HepG2 (cell line): ENCODE measurements around the gene BUD23. TPM values are rescaled to one million over a fixed set of nuclear protein-coding genes. Genes with fewer than 3 reads are reported as not detected.

Source experiments
- AKAP8 ChIP-seq: sonication (generic); formaldehyde crosslinking; IDR thresholded peaks from 2 replicates; pipeline ENCODE4 v1.5.1; 2020; ENCODE audit warnings: mild to moderate bottlenecking, missing genetic modification reagents
- BRD4 ChIP-seq: sonication (generic); formaldehyde crosslinking; IDR thresholded peaks from 2 replicates; pipeline ENCODE4 v1.4.0; 2020; ENCODE audit warnings: missing genetic modification reagents
- CBFB ChIP-seq: sonication (generic); formaldehyde crosslinking; IDR thresholded peaks from 2 replicates; pipeline ENCODE4 v1.4.0; 2020; ENCODE audit warnings: missing genetic modification reagents
- DPF2 ChIP-seq: sonication (generic); formaldehyde crosslinking; IDR thresholded peaks from 2 replicates; pipeline ENCODE4 v1.4.0; 2020; ENCODE audit warnings: mild to moderate bottlenecking, low read depth, missing genetic modification reagents, borderline replicate concordance
- KDM4B ChIP-seq: sonication (generic); formaldehyde crosslinking; IDR thresholded peaks from 2 replicates; pipeline ENCODE4 v1.4.0; 2020; ENCODE audit warnings: missing genetic modification reagents
- MIER3 ChIP-seq: IDR thresholded peaks from 2 replicates; pipeline ENCODE4 v1.6.1; 2016; ENCODE audit warnings: missing compliant biosample characterization, borderline replicate concordance
- NFKBIZ ChIP-seq: IDR thresholded peaks from 2 replicates; pipeline ENCODE4 v1.6.1; 2018; ENCODE audit warnings: missing genetic modification reagents, missing compliant biosample characterization
- SMYD3 ChIP-seq: sonication (generic); formaldehyde crosslinking; IDR thresholded peaks from 2 replicates; pipeline ENCODE4 v1.8.1; 2023; ENCODE audit warnings: mild to moderate bottlenecking, missing genetic modification reagents
- TBX3 ChIP-seq: fragments of 450-650 bp; IDR thresholded peaks from 2 replicates; pipeline ENCODE4 v1.6.1; 2017; ENCODE audit warnings: antibody characterized with exemption, mild to moderate bottlenecking, inconsistent platforms, borderline replicate concordance
- TFDP1 ChIP-seq: IDR thresholded peaks from 2 replicates; pipeline ENCODE4 v1.6.1; 2016; ENCODE audit warnings: missing compliant biosample characterization, missing genetic modification reagents, borderline replicate concordance
- ZFY ChIP-seq: sonication (generic); formaldehyde crosslinking; IDR thresholded peaks from 2 replicates; pipeline ENCODE4 v1.4.0; 2020; ENCODE audit warnings: missing genetic modification reagents
- ZMYM4 ChIP-seq: sonication (generic); formaldehyde crosslinking; IDR thresholded peaks from 2 replicates; pipeline ENCODE4 v1.8.1; 2023; ENCODE audit warnings: mild to moderate bottlenecking, missing genetic modification reagents
- ZNF17 ChIP-seq: sonication (generic); formaldehyde crosslinking; IDR thresholded peaks from 2 replicates; pipeline ENCODE4 v1.5.0; 2020; ENCODE audit warnings: mild to moderate bottlenecking, missing genetic modification reagents
- ZNF20 ChIP-seq: sonication (generic); formaldehyde crosslinking; IDR thresholded peaks from 2 replicates; pipeline ENCODE4 v1.4.0; 2020; ENCODE audit warnings: mild to moderate bottlenecking, moderate library complexity, missing genetic modification reagents
- ZNF232 ChIP-seq: sonication (generic); formaldehyde crosslinking; IDR thresholded peaks from 2 replicates; pipeline ENCODE4 v1.4.0; 2020; ENCODE audit warnings: missing genetic modification reagents, borderline replicate concordance
- ZNF260 ChIP-seq: sonication (generic); formaldehyde crosslinking; IDR thresholded peaks from 2 replicates; pipeline ENCODE4 v1.4.0; 2020; ENCODE audit warnings: missing genetic modification reagents, low read depth, mild to moderate bottlenecking, borderline replicate concordance
- ZNF282 ChIP-seq: fragments of 450-650 bp; IDR thresholded peaks from 2 replicates; pipeline ENCODE4 v1.6.1; 2018; ENCODE audit not compliant: partially characterized antibody
- ZNF350 ChIP-seq: sonication (generic); formaldehyde crosslinking; IDR thresholded peaks from 2 replicates; pipeline ENCODE4 v1.4.0; 2020; ENCODE audit warnings: mild to moderate bottlenecking, low read depth, missing genetic modification reagents, borderline replicate concordance
- ZNF788 ChIP-seq: sonication (generic); formaldehyde crosslinking; IDR thresholded peaks from 2 replicates; pipeline ENCODE4 v1.5.0; 2020; ENCODE audit warnings: mild to moderate bottlenecking, missing genetic modification reagents, borderline replicate concordance
- polyA plus RNA-seq, 8 experiments: library from polyadenylated mRNA; depleted of rRNA in 3 of 8; stranded (reverse) in 7 of 8; unstranded in 1 of 8; fragments of >200 nt; fragmentation: Illumina TruSeq in 4 of 8; extraction: Trizol in 4 of 8; gene quantifications; 2 replicates each; pipeline versions ENCODE4 v1.2.1 to v1.2.3, GENCODE V29; 2011 to 2016; ENCODE audit warnings: low read depth in 4 of 8, missing spikeins in 1 of 8, mixed read lengths in 1 of 8; ENCODE audit not compliant: insufficient read depth in 1 of 8
- total RNA-seq, 5 experiments: library from RNA; depleted of rRNA; stranded (reverse); fragments of >200 nt; fragmentation: Illumina TruSeq; extraction: Trizol; gene quantifications; 2 replicates each; pipeline ENCODE4 v1.2.3, GENCODE V29; 2016; ENCODE audit warnings: low read depth in 1 of 5
- TF ChIP-seq, protein P1 (sequence below): IDR thresholded peaks from 2 replicates; pipeline ENCODE4 v1.6.1; 2012; ENCODE audit warnings: low read depth, low read length, improper control_type of control experiment
- TF ChIP-seq, protein P2 (sequence below): sonication (generic); formaldehyde crosslinking; IDR thresholded peaks from 2 replicates; pipeline ENCODE4 v1.8.1; 2023; ENCODE audit warnings: mild to moderate bottlenecking, moderate library complexity, missing genetic modification reagents
- TF ChIP-seq, protein P3 (sequence below): IDR thresholded peaks from 2 replicates; pipeline ENCODE4 v1.6.1; 2018; ENCODE audit warnings: missing genetic modification reagents, mild to moderate bottlenecking, missing compliant biosample characterization
- TF ChIP-seq, protein P4 (sequence below): sonication (generic); formaldehyde crosslinking; IDR thresholded peaks from 2 replicates; pipeline ENCODE4 v1.8.1; 2023; ENCODE audit warnings: mild to moderate bottlenecking, inconsistent platforms, moderate library complexity, missing genetic modification reagents, borderline replicate concordance

The BUD23 gene
- total and polyA plus RNA-seq, 2 of the 13 experiments (the other 11 are each of a cell fraction or from before 2014, with no cell fraction given), result 47.5 to 54.5 TPM

DNA sequence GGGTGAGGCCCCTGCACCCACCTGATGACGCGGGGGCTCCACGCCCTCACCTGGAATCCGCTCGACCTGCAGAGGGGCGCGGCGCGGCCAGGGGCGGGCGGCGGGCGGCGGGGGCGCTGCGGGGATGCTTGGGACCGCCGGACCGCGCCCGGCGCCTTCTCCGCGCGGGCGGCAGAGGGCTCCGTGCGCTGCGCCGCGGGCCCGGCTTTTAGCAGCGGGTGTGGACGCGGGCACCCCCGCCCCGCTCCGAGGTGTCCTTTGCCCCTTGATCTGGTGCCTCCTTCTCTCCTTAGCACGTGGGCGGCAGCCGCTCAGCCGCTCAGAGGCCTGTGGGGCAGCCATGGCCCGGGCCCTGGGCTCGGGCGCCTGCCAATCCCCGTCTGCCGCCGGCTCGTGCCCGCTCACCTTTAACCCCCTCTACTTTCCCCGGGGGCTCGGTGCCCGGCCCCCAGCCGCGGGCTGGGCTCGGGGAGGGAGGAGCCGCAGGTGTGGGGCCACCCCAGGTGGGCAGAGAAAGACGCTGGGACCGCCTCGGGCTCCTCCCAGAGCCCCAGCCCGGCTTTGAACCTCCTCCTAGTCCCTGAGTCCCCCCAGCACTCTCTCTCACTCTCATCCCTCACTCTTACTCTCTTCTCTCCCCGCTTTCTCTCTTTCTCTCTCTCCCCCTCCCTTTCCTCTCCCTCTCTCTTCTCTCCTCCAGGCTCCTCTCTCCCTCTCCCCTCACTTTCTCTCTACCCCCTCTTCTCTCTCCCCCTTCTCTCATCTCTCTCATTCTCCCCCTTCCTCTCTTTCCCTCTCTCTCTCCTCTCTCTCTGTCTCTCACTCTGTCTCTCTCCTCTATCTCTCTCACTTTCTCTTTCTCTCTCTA is 35.4 kb upstream of the BUD23 start (continued):
- TF ChIP-seq, protein P1, sequence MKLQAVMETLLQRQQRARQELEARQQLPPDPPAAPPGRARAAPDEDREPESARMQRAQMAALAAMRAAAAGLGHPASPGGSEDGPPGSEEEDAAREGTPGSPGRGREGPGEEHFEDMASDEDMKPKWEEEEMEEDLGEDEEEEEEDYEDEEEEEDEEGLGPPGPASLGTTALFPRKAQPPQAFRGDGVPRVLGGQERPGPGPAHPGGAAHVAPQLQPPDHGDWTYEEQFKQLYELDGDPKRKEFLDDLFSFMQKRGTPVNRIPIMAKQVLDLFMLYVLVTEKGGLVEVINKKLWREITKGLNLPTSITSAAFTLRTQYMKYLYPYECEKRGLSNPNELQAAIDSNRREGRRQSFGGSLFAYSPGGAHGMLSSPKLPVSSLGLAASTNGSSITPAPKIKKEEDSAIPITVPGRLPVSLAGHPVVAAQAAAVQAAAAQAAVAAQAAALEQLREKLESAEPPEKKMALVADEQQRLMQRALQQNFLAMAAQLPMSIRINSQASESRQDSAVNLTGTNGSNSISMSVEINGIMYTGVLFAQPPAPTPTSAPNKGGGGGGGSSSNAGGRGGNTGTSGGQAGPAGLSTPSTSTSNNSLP, result no peak
- TF ChIP-seq, protein P2, sequence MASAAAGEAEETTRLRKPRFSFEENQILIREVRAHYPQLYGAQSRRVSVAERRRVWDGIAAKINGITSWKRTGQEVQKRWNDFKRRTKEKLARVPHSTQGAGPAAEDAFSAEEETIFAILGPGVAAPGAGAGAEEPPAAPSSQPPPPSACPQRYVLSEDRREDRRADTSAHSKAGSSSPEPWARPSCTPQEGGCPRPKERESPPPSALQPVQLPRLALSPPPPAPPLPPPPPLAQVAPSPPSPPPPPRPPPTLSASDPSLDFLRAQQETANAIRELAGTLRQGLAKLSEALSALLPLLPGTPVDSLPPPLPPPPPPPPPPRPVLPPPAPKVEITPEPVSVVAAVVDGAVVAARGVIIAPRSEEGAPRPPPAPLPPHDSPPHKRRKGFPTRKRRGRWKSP (CRISPR knock-in tag), result peak; percentile 92
- TF ChIP-seq TBX3, result no peak
- TF ChIP-seq SMYD3 (CRISPR knock-in tag), result no peak
- TF ChIP-seq ZNF17 (CRISPR knock-in tag), result no peak
- peak; percentile 80 for TF ChIP-seq BRD4 (CRISPR knock-in tag)
- TF ChIP-seq ZNF282, result no peak
- peak; percentile 82 for TF ChIP-seq TFDP1 (CRISPR knock-in tag)
- 0 out of 2 replicates have a peak, but pooled peaks have one; percentile 36 for TF ChIP-seq NFKBIZ (CRISPR knock-in tag)
- peak; percentile 78 for TF ChIP-seq ZFY (CRISPR knock-in tag)
- no peak for TF ChIP-seq ZNF350 (CRISPR knock-in tag)
- TF ChIP-seq ZNF20 (CRISPR knock-in tag), result no peak
- no peak for TF ChIP-seq ZNF260
- peak; percentile 83; the same call in 1 of the 2 replicates for TF ChIP-seq ZNF232
- peak; percentile 10; the same call in 1 of the 2 replicates for TF ChIP-seq DPF2
- no peak; the same call in 1 of the 2 replicates for TF ChIP-seq MIER3 (CRISPR knock-in tag)
- TF ChIP-seq AKAP8, result no peak
- peak; percentile 68; the same call in 1 of the 2 replicates for TF ChIP-seq KDM4B
- no peak for TF ChIP-seq ZMYM4 (CRISPR knock-in tag)
- peak; percentile 42; the same call in 1 of the 2 replicates for TF ChIP-seq ZNF788 (CRISPR knock-in tag)
- TF ChIP-seq, protein P3, sequence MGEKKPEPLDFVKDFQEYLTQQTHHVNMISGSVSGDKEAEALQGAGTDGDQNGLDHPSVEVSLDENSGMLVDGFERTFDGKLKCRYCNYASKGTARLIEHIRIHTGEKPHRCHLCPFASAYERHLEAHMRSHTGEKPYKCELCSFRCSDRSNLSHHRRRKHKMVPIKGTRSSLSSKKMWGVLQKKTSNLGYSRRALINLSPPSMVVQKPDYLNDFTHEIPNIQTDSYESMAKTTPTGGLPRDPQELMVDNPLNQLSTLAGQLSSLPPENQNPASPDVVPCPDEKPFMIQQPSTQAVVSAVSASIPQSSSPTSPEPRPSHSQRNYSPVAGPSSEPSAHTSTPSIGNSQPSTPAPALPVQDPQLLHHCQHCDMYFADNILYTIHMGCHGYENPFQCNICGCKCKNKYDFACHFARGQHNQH (CRISPR knock-in tag), result 0 out of 2 replicates have a peak, but pooled peaks have one; percentile 51
- TF ChIP-seq CBFB (CRISPR knock-in tag), result peak; percentile 29; the same call in 1 of the 2 replicates
- TF ChIP-seq, protein P4, sequence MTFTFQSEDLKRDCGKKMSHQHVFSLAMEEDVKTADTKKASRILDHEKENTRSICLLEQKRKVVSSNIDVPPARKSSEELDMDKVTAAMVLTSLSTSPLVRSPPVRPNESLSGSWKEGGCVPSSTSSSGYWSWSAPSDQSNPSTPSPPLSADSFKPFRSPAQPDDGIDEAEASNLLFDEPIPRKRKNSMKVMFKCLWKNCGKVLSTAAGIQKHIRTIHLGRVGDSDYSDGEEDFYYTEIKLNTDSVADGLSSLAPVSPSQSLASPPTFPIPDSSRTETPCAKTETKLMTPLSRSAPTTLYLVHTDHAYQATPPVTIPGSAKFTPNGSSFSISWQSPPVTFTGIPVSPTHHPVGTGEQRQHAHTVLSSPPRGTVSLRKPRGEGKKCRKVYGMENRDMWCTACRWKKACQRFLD, result peak; percentile 61; the same call in 1 of the 2 replicates
